HK-2 (cell line): ENCODE results near the gene RHOG.
"Not testable (repeated sequence)": the region's sequence is repeated elsewhere in the genome, so short reads cannot be mapped to it uniquely, and the experiment has no call there.

Experiments
- DNase-seq: peaks from one replicate; pipeline ENCODE4 v3.0.0-alpha.2; 2018; ENCODE audit not compliant: unreplicated experiment

RHOG gene

GRCh38 chr11:3808861-3809623 is 31.7 kb downstream of the RHOG start:
- DNase-seq: peak; percentile 27

- peak; percentile 69 for DNase-seq
These were observed 32.6 kb downstream of the RHOG start, which contains the start of gene PGAP2 for GRCh38 chr11:3807909-3808860. Gene PGAP2 (plus strand): TSS chr11:3808560. CDS start chr11:3811260, 2,700 bp downstream.

GRCh38 chr11:3803726-3804495 is 36.8 kb downstream of the RHOG start:
- peak; percentile 31 for DNase-seq

- no peak for DNase-seq
These were observed 38.6 kb downstream of the RHOG start for GRCh38 chr11:3802011-3802790.

- DNase-seq: no peak
These were observed 40.9 kb downstream of the RHOG start for GRCh38 chr11:3799873-3800272.

GRCh38 chr11:3799143-3799542 is 41.6 kb downstream of the RHOG start:
- no peak for DNase-seq

- peak; percentile 98 for DNase-seq
These were observed 43.2 kb downstream of the RHOG start, which contains the start of gene NUP98 for GRCh38 chr11:3797329-3798090. Gene NUP98 (minus strand): TSS chr11:3797554. CDS start chr11:3782117, 15,437 bp downstream.

- DNase-seq: no peak
These were observed 43.9 kb downstream of the RHOG start for GRCh38 chr11:3796801-3797328.

GRCh38 chr11:3796346-3796745 is 44.4 kb downstream of the RHOG start:
- no peak for DNase-seq

- no peak for DNase-seq
These were observed 44.8 kb downstream of the RHOG start for GRCh38 chr11:3796002-3796311.

- DNase-seq: no peak
These were observed 45.4 kb downstream of the RHOG start for GRCh38 chr11:3795131-3796001.

GRCh38 chr11:3794387-3794786 is 46.4 kb downstream of the RHOG start:
- DNase-seq: not testable (repeated sequence)

GRCh38 chr11:3786781-3787428 is 53.9 kb downstream of the RHOG start:
- no peak for DNase-seq

GRCh38 chr11:3783611-3784010 is 57.1 kb downstream of the RHOG start:
- no peak for DNase-seq

GRCh38 chr11:3782963-3783362 is 57.8 kb downstream of the RHOG start:
- no peak for DNase-seq

- no peak for DNase-seq
These were observed 59.3 kb downstream of the RHOG start for GRCh38 chr11:3781423-3781822.
